HEK293T (cell line): ENCODE measurements around the gene ZNF529.
"Not testable (repeated sequence)": the region's sequence is repeated elsewhere in the genome, so short reads cannot be mapped to it uniquely, and the experiment has no call there.

Source experiments
- CTCF ChIA-PET: fragments of 350-600 bp; formaldehyde crosslinking; extraction: SDS; loops from one replicate; lab custom pipeline; 2021; ENCODE audit warnings: antibody characterized with exemption, inconsistent platforms; lab: Yijun Ruan, JAX
- POLR2A ChIA-PET: fragments of 350-600 bp; formaldehyde crosslinking; extraction: SDS; loops from one replicate; lab custom pipeline; 2020; ENCODE audit warnings: antibody characterized with exemption, inconsistent platforms; lab: Yijun Ruan, JAX
- DNase-seq: peaks from one replicate; pipeline ENCODE4 v3.0.0; 2012; ENCODE audit warnings: mixed read lengths; ENCODE audit errors: extremely low spot score
- BHLHE40 ChIP-seq: fragments of 450-650 bp; IDR thresholded peaks from 2 replicates; pipeline ENCODE4 v1.6.1; 2016; ENCODE audit warnings: mild to moderate bottlenecking, moderate library complexity, borderline replicate concordance
- CTBP1 ChIP-seq: fragments of 450-650 bp; IDR thresholded peaks from 2 replicates; pipeline ENCODE4 v1.6.1; 2016; ENCODE audit warnings: borderline replicate concordance
- ELF4 ChIP-seq: fragments of 450-650 bp; IDR thresholded peaks from 2 replicates; pipeline ENCODE4 v1.6.1; 2017; ENCODE audit warnings: antibody characterized with exemption
- FOXA1 ChIP-seq: fragments of 450-650 bp; IDR thresholded peaks from 2 replicates; pipeline ENCODE4 v1.6.1; 2016; ENCODE audit warnings: mild to moderate bottlenecking
- FOXK2 ChIP-seq: fragments of 450-650 bp; IDR thresholded peaks from 2 replicates; pipeline ENCODE4 v1.6.1; 2016; ENCODE audit warnings: mild to moderate bottlenecking
- FOXM1 ChIP-seq: fragments of 450-650 bp; IDR thresholded peaks from 2 replicates; pipeline ENCODE4 v1.6.1; 2017; ENCODE audit warnings: mild to moderate bottlenecking, borderline replicate concordance
- HDGF ChIP-seq: fragments of 450-650 bp; IDR thresholded peaks from 2 replicates; pipeline ENCODE4 v1.6.1; 2017; ENCODE audit warnings: antibody characterized with exemption, borderline replicate concordance
- L3MBTL2 ChIP-seq: fragments of 450-650 bp; conservative IDR thresholded peaks from 2 replicates; pipeline ENCODE4 v1.6.1; 2016; ENCODE audit warnings: mild to moderate bottlenecking
- LEF1 ChIP-seq: fragments of 450-650 bp; IDR thresholded peaks from 2 replicates; pipeline ENCODE4 v1.6.1; 2017; ENCODE audit warnings: mild to moderate bottlenecking, borderline replicate concordance
- NFRKB ChIP-seq: fragments of 450-650 bp; IDR thresholded peaks from 2 replicates; pipeline ENCODE4 v1.6.1; 2016; ENCODE audit warnings: mild to moderate bottlenecking, moderate library complexity
- SP1 ChIP-seq: fragments of 450-650 bp; IDR thresholded peaks from 2 replicates; pipeline ENCODE4 v1.6.1; 2017
- SUZ12 ChIP-seq: fragments of 450-650 bp; IDR thresholded peaks from 2 replicates; pipeline ENCODE4 v1.6.1; 2016; ENCODE audit warnings: mild to moderate bottlenecking
- TARDBP ChIP-seq: fragments of 450-650 bp; IDR thresholded peaks from 2 replicates; pipeline ENCODE4 v1.6.1; 2016
- ZNF384 ChIP-seq: fragments of 450-650 bp; IDR thresholded peaks from 2 replicates; pipeline ENCODE4 v1.6.1; 2016
- TF ChIP-seq, protein P1 (sequence below): fragments of 450-650 bp; IDR thresholded peaks from 2 replicates; pipeline ENCODE4 v1.6.1; 2016

The ZNF529 gene

DNA sequence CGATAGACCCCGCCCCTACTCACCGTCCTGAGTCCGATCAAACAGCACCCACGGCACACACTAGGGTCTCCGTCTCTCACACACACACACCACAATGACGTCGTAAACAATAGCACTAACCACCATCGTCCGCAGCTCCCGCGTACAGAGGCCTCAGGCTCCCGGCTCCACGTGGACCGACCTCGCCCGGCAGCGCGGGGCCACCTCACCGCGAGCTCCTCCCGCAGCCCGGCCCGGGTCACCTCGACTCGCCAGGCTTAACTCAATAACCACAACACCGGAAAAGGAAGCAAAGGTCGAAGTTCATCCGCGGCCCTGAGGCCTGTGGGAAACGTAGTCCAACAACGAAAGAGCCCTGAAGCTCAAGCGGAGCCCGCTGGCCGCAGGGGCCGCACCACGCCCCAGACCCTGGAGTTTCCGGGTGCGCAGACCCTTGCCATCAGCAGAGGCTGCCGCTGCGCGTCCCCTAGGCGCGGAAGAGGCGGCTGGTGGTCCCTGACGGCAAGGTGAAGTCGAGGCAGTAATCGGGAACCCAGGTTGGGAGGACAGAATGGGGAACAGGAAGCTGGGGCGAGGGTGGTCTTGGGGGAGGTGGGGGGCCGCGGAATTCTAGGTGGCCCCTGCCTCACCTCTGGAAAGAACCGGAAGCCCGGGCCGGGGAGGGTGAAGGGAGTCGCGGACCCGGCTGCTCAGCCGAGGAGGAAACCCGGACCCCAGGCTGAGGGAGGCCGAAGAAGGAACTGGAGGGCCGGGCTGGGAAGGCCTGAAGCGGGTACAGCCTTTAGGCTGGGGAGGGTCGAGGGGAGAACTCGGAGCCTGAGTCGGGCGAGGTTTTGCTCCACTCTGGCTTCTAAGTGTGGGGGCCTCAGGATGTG lies at the start of gene ZNF529:
ZNF529 (minus strand) TSS at position 273 of the 875 bp plus-strand sequence. CDS start 946 bp downstream, outside the sequence.
- POLR2A ChIA-PET: interaction anchor here (0.6 to 1.8 kb wide), 11 partner anchors 23 to 505 kb away, joined by 3 to 22 read pairs (median 4); partner anchors contain the start of genes ZNF260, ZNF345, ZNF382 and ZNF420
- CTCF ChIA-PET: no interaction called here
- peak; percentile 83 for DNase-seq

DNA sequence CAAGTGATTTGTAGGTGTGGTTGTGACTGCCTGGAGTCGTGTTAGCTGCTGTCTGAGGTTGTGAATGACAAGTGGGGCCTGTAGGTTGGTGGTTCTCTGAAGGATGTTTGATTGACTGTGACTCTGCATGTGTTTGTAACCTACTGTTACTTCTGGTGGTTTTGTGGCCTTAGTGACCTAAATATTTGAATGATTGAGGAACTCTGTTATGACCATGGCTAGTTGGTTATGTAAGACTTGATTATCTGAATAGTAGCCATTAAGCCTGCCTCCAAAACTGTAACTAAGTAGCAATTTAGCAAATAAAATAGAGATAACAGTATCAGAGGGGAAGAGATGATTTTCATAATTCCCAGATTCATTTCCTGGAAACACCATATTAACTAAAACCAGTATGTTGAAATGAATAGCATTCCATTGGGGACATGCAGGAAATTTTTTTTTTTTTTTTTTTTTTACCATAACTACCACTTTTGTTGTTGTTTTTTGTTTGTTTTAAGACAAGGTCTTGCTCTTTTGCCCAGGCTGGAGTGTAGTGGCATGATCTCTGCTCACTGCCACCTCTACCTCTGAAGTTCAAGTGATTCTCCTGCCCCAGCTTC lies 32.9 kb upstream of the ZNF529 start:
- ChIA-PET POLR2A (interaction anchor here (1.2 to 2.2 kb wide), 5 partner anchors 10 to 117 kb away, joined by 3 to 13 read pairs (median 11); partner anchors contain the start of genes ZNF260, ZNF529 and ZNF566), CTCF (no interaction called here)
- DNase-seq: no peak
- TF ChIP-seq, protein P1, sequence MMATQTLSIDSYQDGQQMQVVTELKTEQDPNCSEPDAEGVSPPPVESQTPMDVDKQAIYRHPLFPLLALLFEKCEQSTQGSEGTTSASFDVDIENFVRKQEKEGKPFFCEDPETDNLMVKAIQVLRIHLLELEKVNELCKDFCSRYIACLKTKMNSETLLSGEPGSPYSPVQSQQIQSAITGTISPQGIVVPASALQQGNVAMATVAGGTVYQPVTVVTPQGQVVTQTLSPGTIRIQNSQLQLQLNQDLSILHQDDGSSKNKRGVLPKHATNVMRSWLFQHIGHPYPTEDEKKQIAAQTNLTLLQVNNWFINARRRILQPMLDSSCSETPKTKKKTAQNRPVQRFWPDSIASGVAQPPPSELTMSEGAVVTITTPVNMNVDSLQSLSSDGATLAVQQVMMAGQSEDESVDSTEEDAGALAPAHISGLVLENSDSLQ: peak; percentile 35; the same call in 1 of the 2 replicates
- TF ChIP-seq BHLHE40: no peak

More for the DNA sequence above, at the start of gene ZNF529:
- no peak for TF ChIP-seq FOXM1
- no peak for TF ChIP-seq NFRKB
- no peak for TF ChIP-seq SP1
- no peak for TF ChIP-seq LEF1
- no peak for TF ChIP-seq TARDBP
- no peak for TF ChIP-seq SUZ12
- no peak for TF ChIP-seq BHLHE40
- no peak for TF ChIP-seq ZNF384
- TF ChIP-seq FOXA1: no peak
- no peak for TF ChIP-seq FOXK2
- TF ChIP-seq HDGF: no peak
- peak; percentile 98 for TF ChIP-seq L3MBTL2
- no peak for TF ChIP-seq CTBP1
- TF ChIP-seq ELF4: peak; percentile 68
- TF ChIP-seq, protein P1: no peak

DNA sequence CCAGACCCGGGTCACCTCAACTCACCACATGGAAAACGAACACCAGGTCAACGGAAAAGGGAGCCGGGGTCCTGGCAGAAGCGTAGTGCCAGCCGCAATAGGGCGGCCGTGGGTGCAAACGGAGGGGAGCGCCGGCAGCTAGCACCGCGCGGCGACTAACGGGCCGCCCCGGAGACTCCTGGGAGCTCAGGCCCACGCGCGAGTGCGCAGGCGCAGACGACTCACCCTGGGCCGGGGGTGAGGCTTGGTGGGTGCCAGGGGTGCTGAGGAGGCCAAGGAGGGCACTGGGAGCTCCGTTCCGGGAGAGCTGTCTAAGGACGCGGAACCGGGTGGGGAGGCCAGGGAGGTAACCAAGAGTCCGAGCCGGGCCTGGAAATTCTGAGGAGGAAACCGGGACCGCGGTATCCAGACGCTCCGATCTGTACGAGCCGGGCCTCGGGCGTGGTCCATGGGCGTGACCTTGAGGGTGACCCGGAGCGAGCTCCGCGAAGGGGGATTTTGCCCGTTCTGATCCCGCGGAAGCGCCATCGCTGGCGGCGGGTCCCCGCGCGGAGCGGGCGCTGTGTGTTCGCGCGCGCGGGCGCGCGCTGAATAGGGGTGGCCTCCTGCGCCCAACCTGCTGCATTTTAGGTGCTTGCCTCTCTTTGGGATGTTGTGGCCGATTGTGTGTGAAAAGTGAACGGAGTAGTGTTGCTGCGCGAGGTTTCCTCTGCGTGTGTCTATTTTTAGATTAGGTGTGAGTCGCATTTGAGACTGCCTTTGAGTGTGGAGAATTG lies 32.2 kb upstream of the ZNF529 start, which contains the start of gene ZNF382:
ZNF382 (plus strand) TSS at position 213 of the 776 bp plus-strand sequence. CDS start 4,602 bp downstream, outside the sequence.
- no peak for TF ChIP-seq LEF1
- peak; percentile 70 for TF ChIP-seq L3MBTL2
- TF ChIP-seq BHLHE40: no peak
- ChIA-PET POLR2A (interaction anchor here (0.8 to 2.2 kb wide), 8 partner anchors 9 to 188 kb away, joined by 3 to 13 read pairs (median 4); partner anchors contain the start of genes ZNF260, ZNF461, ZNF529 and ZNF566), CTCF (no interaction called here)
- DNase-seq: peak; percentile 86

DNA sequence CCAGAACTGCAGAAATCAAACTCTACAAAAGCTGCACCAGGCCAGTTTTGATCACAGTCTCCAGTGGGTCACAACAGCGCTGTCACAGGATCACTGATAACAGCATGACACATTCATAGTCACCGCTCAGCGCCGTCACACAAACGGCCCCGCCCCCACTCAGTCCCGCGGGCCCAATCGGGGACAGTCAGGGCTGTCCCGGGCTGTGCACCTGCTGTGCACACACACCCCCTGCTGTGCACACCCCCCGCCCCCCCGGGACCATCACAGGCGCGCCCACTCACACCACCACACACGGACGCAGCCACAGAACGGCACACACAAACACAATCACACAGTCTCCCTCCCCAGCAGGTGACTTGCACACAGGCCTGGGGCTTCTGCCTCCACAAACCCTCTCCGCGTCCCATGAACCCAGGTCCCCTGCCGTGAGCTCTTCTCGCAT lies 31.6 kb upstream of the ZNF529 start:
- ChIA-PET CTCF (no interaction called here), POLR2A (interaction anchor here (0.8 to 2.2 kb wide), 8 partner anchors 8 to 187 kb away, joined by 3 to 13 read pairs (median 4); partner anchors contain the start of genes ZNF260, ZNF461, ZNF529 and ZNF566)
- TF ChIP-seq L3MBTL2 (peak; percentile 38; the same call in 1 of the 2 replicates), NFRKB (no peak), ZNF384 (no peak), BHLHE40 (no peak)
- peak; percentile 52 for DNase-seq

DNA sequence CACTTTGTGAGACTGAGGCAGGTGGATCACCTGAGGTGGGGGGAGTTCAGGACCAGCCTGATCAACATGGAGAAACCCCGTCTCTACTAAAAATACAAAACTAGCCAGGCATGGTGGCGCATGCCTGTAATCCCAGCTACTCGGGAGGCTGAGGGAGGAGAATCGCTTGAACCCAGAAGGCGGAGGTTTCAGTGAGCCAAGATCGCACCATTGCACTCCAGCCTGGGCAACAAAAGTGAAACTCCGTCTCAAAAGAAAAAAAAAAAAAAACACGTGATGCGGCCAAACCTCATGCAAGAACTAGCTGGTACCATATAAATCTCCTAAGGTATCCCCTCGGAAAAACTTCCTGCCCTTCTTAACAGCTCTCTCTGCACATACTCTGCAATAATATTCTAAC lies 29.6 kb upstream of the ZNF529 start:
- DNase-seq, POLR2A ChIA-PET, CTCF ChIA-PET: not testable (repeated sequence)

DNA sequence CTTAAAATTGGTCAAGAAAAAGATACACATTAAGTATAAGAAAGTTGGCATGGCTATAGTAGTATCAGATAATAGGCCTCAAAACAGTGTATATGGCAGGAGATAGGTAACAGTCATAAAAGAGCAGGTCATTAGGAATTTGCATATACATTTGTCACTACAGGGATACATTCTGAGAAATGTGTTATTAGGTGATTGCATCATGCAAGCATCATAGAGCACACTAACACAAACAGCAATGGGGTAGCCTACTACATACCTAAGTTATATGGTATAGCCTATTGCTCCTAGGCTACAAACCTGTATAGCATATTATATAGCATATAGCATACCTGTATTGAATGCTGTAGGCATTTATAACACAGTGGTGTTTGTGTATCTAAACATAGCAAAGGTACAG lies 6.2 kb upstream of the ZNF529 start:
- ChIA-PET CTCF (no interaction called here), POLR2A (no interaction called here)
- DNase-seq: no peak
- TF ChIP-seq CTBP1 (no peak), NFRKB (no peak), ELF4 (no peak), TARDBP (no peak), SP1 (no peak)
